Measurements from ENCODE around the gene PCSK1N.

DNA sequence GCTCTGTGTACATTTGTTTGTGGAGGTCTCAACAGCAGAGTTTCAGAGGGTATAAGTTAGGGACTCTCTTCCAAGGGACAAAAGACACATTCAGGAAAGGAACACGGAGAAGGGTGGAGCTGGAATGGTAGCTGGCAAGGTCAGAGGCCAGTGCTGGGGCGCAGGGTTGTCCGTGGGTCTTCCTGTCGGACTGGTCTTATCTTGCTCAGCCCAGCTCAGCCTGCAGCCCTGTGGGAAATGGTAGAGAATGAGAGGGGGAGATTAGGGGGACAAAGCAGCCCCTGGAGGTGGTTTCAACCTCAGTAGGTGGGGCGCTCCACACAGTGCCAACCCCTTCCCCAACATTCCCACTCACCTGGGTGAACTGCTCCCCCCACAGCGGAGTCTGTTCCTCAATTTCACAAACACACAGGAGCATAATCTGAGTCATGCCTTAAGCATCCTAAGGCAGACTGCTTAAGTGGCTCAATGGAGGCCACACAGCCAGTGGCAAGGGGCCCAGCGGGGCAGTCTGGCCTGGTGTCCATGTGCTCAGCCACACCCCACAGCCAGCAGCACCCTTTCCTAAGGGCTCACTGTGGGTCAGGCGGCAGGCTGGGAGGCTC lies 40.4 kb downstream of the PCSK1N start:
- TF ChIP-seq POLR2AphosphoS5 (IDR thresholded peaks at IDR 0.05; ENCODE audit: borderline replicate concordance, low read depth, low read length) (no peak), EZH2 (IDR thresholded peaks at IDR 0.05) (no peak), FOXP2 (optimal IDR thresholded peaks at IDR 0.05; ENCODE audit: control extremely low read depth, extremely low read length, insufficient read depth) (no peak)

Data from SK-N-MC (cell line).